Effector CD4-positive, alpha-beta T cell (primary cell): Measurements from ENCODE around the gene MAPK1IP1L.
"Not testable (repeated sequence)": the region's sequence is repeated elsewhere in the genome, so short reads cannot be mapped to it uniquely, and the experiment has no call there.

Source experiments
- DNase-seq: peaks from one replicate; pipeline ENCODE4 v3.0.0-alpha.2; 2020
- total RNA-seq: gene quantifications from one replicate; lab custom pipeline; 2026; lab: John Stamatoyannopoulos, UW

Gene MAPK1IP1L
- total RNA-seq, result 144 reads per million, percentile 88 among the genes with 10 or more reads in this experiment

DNA sequence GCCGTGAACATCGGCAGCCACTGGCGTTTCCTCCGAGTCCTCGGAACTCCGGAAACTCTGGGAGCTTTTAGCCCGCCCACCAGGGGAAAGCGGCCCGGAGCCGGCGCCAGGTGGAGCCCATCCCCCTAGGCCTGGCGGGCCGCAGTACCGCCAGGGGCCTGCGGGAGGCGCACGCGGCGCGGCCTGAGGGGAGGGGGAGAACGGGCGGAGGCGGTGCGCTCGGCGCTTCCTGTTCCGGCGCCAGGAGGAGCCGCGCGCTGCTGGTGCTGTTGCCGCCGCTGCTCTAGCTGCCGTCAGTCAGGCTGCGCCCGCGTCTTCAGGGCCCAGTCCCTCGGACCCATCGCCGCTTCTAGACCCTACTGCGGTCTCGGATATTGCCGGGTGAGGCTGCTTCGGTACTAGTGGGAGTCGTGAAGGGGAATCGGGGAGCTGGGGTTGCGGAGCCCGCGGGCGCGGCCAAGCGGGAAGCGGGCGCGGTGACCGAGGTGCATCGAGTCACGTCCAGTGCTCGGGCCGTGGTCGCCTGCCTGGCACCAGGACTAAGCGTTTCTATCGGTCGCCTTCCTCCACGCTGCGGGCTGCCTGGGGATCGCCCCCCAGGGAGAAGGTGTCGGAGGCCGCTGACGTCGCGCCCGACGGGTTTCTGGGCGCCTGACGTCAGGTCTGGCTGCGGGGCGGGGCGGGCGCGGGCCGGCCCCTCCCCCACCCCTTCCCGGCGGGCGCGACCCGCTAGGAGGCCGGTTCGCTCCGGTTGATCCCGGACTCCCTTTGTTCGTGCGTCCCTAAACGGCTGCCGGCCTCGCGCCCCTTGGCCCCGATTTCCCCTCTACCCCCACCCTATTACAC, at the start of gene MAPK1IP1L:
Gene MAPK1IP1L (plus strand): TSS at position 225 of the 846 bp plus-strand sequence. CDS start 10,037 bp downstream, outside the sequence.
- DNase-seq, result peak; percentile 81

DNA sequence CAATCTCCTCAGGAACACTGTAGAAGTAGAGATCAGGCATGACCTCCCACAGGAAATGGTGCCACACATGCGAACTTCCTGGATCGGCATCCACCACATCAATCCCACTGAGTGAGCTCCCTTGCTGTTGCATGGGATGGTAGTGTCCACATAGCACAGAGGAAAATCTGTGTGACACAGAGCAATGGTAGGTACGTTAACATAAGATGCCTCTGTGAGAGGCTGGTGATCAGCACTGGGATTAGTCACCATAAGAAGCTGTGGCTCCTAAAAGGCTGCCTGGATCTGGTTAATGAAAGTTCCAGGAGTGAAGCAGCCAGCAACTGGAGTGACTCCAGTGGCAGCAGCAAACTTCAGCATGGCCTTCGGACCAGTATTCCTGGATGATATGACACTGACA, 46.4 kb upstream of the MAPK1IP1L start:
- DNase-seq, result no peak

DNA sequence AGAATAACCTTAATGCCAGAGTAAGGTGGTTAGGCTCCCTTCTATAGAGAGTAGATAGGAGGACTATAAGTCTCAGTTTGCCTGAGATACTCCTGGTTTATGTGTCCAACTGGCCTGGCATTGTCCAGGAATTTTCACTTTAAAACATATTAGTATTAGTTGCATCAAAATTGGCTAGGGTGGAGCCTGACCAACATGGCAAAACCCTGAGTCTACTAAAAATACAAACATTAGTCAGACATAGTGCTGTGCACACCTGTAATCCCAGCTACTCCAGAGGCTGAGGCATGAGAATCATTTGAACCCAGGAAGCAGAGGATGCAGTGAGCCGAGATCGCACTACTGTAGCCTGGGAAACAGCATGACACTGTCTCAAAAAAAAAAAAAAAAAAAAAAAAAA, 36.4 kb upstream of the MAPK1IP1L start:
- DNase-seq, result no peak

DNA sequence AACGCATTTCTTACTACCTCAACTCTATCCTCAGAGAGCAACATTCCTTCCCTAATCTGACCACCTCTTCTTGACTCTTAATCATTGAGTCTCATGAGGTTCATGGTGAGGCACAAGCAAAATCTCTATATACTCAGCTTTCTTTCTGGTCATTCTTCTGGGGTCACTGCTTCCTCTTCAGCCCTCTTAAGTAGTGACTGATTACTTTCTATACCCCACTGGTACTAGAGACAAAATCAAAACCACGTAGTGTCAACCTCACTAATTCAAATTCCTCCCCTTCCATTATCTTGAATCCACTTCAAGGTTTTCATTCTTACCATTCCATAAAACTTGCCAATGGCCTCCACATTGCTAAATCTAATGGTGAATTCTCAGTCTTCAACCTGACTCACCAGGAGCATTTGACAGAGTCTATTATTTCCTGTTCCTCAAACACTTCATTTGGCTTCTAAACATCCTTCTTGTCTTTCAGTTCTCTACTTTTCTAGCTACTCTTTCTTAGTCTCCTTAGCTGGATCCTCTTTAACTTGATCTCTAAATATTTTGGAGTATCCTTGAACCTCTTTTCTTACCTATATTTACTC, 31.4 kb upstream of the MAPK1IP1L start:
- no peak for DNase-seq

DNA sequence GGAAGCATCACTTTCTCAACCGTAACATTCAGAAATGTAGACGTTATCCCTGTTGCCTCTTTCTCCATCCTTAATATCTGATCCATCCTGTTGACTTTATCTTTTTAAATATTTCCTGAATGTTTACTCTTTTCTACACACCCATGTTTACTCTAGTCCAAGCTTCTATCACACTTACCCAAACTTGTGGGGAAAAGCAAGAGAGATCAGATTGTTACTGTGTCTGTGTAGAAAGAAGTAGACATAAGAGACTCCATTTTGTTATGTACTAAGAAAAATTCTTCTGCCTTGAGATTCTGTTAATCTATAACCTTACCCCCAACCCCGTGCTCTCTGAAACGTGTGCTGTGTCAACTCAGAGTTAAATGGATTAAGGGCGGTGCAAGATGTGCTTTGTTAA, 27.1 kb upstream of the MAPK1IP1L start:
- not testable (repeated sequence) for DNase-seq

DNA sequence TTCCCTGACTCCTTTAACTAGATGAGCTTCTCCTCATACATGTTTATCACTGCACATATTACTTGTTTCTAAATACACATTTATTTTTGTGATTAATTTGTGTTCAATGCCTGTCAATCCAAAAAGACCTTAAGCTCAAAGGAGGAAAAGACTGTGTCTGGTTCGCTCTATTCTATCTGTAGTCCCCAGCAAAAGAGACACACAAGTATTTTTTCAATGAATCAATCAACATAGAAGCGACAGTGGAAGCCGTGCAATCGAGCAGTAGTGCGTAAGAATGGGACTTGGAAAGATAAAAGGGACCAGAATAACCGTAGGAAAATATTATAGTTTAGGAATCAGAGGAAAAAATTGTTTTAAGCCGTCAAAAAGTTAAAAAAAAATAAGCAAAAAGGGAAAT, 25.5 kb upstream of the MAPK1IP1L start:
- no peak for DNase-seq

DNA sequence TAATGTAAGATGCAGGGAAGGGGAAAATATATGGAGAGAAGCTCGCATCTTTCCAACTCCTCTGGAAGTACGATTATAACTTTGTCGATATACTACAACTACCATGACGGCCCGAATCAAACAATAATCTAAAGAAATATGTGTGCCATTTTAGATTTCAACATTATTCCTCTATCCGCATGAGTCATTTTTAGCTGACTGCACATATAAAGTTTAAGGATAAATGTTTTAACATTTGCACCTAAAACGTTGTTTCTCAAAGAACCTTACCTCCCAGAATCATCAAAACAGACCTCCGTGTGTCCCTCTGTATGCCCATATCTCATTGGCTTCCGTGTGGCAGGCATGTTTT, 25.0 kb upstream of the MAPK1IP1L start:
- no peak for DNase-seq

DNA sequence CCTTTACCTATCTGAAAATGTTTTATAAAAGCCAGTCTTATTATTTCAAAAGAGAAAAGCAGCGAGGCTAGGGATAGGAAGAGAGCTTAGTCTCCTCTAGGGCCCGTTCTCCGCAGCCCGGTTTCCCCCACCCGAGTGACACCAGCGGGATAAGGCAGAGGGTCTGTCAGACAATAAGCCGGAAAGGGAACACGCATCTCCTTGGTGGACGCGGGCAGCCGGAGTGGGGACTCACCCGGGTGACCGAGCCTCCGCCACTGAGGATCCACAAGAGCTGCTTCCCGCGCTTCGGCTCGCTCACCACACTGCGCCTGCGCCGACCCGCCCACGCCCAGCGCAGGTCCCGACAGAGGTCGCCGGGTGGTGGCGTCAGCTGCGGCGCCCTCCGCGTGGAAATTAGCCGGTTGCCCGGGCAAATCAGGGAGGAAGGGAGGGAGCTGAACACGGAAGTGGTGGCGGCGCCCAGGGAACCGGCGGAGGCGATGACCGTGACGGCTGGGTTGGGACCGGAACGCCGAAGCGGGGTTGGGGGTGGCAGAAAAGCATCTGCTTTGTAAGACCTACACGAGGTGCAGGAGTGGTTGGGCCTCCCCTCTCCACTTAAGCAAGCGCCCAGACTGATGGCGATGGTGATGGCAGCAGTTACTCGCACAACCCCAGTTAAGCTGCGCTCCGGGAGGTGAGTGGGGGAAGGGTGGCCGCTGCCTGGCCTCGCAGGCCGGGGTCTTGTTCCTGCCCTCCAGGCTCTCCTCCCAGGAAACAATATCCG, 24.5 kb upstream of the MAPK1IP1L start, which contains the start of the genes SOCS4 and WDHD1:
Gene SOCS4 (plus strand): TSS at position 444 of the 769 bp plus-strand sequence. CDS start 15,806 bp downstream, outside the sequence.
Gene WDHD1 (minus strand): TSS at position 307 of the 769 bp plus-strand sequence. CDS start 312 bp downstream, outside the sequence.
- peak; percentile 94 for DNase-seq

DNA sequence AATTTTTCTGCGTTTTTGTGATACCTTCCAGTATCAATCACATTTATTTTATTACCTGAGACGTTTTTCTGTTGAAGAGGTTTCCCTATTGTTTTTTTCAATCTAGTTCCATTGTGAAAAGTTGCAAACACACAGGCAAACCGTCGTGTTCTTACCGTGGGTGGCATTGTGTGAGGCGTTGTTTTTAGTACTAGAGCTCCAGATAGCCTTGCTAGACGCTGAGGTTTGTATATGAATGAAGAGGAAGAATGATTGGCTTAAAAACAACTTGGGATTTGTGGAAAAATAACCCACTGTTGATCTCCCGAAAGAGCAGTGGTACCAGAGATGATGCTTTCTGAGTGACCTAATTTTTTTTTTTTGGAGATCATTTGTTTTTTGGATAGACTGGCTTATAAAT, 23.4 kb upstream of the MAPK1IP1L start:
- DNase-seq, result no peak

DNA sequence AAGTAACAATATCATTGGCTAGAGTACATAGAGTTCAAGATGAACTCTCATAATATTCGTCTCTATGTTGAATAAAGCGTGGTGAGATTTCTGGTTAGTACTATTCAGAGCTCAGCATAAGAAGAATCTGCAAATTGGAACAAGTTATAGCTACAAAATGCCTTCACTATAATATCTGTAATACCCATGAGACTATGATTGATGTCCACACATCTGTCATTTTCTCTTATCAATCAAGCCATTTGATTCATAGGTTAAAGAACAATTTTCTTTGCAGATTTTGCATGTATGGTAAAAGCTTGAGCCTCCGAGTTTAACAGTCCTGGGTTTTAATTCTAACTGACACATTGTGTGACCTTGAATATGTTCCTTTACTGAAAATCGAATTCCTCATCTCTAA, 23.0 kb upstream of the MAPK1IP1L start:
- no peak for DNase-seq

DNA sequence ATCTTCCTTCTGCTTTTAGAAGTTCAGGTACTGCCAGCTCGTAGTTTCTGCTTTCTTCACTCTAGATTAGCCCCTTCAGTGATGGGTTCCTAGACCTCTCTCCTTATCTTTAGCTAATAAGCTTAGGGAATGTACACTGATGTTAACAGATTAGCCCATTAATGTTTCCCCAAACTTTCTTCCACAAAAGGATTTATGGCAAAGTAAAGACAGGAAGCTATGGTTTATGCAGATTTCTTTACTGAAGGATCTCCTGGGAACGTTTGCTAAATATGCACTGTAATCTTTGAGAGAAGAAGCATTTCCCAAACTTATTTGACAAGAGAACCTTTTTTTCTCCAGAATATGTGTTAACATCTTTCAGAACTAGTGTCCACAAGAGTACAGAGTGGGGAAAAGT, 20.3 kb upstream of the MAPK1IP1L start:
- DNase-seq, result no peak

DNA sequence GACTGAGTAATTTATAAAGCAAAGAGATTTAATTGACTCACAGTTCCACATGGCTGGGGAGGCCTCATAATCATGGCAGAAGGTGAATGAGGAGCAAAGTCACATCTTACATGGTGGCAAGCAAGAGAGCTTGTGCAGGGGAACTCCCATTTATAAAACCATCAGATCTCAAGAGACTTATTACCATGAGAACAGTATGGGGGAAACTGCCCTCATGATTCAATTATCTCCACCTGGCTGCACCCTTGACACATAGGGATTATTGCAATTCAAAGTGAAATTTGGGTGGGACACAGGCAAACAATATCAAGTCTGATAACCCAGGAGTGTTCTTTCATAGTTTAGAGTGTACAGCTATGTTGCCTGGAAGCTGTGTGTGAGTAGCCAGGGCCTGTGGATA, 13.5 kb upstream of the MAPK1IP1L start:
- not testable (repeated sequence) for DNase-seq

DNA sequence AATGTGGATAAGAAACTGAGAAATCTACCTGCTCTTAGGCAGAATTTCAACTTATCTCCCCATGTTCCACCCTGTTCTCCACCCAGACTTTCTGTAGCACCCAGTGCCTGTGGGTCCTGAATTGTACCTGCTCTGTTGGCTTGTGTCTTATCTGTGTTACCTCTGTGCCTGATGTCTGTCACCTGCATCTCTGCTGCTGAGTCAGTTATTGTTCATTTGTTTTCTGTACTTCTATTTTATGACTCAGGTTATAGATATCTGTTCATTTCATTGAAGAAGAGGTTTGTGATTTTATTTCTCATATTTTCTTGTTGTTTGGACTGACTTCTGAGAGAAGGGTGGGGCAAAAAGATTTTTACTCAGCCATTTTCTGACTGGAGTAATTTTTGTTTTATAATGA, 12.7 kb upstream of the MAPK1IP1L start:
- DNase-seq, result no peak

DNA sequence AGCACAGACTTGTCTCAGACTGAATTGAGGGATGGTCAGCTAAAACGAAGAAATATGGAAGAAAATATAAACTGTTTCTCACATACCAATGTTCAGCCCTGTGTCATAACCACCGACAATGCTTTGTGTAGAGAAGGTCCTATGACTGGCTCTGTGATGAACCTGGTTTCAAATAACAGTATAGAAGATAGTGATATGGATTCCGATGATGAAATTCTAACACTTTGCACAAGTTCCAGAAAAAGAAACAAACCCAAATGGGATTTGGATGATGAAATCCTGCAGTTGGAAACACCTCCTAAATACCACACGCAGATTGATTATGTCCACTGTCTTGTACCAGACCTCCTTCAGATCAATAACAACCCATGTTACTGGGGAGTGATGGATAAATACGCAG, 7.9 kb upstream of the MAPK1IP1L start:
- DNase-seq, result no peak

DNA sequence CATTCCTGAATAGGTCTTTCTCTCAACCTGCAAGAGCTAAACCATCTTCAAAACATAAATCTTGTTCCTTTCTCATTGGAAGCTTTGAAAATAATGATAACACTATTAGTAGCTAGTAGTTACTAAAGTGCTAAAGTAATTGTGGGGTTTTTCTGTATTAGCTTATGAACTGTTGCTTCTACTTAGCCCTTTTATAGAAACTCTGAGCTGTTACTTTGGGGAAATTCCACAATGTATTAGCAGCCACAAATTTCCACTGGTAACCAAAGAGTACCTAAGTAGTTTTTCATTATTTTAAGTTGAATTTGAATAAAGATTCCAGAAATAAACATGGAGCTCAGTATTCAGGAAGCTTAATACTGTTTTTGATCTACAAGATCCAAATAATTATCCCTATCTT, 6.4 kb upstream of the MAPK1IP1L start:
- DNase-seq, result no peak

DNA sequence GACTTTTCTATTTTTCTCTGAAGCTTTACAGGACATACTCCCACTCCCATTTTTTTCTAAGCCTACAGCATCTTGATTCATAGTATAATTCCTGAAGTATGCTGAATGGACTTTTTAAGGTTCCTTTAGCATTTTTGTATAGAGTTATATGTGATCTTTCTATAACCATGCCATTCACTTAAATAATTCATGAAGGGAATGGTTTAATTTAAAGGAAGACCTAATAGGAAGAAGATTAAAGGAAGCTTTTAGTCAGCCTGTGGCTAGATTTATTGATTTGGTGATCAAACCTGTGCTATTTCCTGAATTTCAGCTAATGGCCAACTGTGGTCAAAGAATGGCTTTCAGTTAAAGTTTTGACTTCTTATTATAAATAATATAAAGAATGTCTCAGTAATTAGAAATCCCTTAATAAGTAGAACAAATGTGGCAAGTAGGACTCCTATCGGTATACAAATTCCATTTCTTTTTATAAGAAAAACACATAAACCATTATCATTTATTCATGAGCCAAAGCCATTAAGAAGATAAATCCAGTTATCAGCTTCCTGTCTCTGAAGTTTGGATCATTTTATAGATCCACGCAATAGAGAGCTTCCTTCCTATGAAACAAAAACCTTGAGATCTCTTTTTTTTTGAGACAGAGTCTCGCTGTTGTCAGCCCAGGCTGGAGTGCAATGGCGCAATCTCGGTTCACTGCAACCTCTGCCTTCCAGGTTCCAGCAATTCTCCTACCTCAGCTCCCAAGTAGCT, 4.0 kb upstream of the MAPK1IP1L start:
- DNase-seq, result no peak

DNA sequence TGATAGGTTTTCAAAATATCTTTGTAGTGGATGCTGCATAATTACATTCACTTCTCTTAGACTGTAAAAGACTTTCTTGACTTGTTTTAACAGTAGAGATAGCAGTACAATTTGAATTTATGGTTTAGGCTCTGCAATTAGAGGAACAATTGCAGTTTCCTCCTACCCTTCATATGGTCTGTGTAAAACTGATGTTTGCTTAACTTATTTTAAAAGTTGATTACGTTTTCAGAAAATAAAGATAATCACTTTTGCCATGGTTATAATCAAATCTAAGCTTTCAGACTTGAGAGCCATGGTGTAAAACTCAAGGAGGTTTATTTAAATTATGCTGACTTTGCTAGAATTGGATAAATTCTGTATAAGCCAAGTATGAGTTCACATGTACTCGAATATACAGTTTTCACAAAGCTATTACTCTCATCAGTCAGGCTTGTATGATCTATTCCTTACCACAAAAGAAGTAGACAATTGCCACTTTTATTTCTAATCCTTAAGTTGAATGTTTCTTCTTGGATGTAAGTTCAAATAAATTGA, 2.5 kb upstream of the MAPK1IP1L start:
- no peak for DNase-seq

DNA sequence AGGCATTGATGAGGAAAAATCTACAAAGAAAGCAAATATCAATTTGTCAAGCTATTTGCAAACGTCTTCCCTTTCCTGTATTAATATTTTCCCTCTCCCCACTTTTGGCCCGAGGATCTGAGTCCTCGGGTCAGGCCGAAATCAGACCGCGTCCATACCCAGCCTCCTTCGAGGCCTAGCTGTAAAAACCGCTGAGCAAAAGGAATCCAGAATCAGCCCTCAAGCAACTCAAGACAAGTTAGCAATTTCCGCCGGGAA, 353 bp upstream of the MAPK1IP1L start:
- DNase-seq, result no peak

DNA sequence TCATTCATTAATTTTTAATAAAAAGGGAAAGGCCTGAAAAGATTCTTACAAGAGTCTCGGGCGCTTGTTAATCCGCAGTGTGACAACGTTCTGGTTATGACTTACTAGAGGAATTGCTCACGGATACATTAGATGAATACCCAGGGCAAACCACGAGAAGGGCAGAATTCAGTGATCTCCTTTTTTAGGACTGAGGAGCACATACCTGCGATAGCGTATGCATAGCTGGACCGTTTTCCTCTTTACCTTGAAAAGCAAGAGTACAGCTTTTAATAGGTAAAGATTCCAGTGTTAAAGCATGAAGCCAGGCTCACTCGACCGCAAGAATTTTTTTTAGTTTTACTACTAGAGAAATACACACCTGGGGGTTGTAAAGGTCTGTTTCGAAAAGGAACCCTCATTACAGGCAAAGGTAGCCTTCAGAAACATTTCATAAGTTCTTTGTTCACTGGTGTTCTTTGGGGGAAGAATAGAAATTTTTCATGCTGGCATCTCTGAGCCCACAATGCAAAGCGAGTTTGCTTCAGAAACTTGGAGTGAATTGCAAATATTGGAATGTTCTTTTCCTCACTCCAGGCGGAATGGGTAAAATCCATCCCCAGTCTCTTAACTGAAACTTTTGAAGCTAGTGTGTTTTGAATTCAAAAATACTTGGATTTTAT, 953 bp downstream of the MAPK1IP1L start:
- no peak for DNase-seq

DNA sequence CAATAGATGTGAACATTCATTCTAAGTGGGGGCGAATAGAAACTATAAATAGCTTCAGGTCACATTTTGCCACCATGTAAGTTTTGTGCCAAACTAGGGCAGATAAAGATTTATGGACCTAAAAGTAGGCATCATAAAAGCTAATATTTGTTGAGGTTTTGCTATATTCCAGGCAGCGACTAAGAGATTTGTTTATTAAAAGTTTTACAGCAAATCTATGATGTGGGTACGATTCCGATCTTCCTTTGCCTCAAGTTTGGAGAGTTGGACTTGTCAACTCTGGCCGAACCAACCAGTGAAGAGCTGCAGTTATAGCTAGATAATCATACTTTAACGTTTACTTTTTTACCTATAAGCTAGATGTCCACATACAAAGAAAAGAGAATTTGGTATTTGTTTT, 1.6 kb downstream of the MAPK1IP1L start:
- DNase-seq, result no peak

DNA sequence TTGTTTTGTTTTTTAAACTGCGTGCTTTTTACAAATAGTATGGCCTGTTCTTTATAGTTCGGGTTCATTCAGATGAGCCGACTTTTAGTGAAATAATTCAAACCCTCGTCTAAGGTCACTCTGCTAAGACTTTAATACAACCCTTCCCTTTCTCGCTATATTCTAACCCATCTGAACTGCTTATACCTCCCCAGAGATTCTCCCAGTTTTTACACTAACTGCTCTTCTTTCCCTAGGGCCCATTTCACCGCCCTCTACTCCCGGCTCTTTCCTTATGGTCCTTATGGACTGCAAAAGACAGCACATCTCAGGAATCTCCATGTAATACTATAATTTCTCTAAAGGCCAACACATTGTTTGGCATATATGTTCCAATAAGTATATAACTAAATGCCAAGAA, 2.1 kb downstream of the MAPK1IP1L start:
- DNase-seq, result no peak

DNA sequence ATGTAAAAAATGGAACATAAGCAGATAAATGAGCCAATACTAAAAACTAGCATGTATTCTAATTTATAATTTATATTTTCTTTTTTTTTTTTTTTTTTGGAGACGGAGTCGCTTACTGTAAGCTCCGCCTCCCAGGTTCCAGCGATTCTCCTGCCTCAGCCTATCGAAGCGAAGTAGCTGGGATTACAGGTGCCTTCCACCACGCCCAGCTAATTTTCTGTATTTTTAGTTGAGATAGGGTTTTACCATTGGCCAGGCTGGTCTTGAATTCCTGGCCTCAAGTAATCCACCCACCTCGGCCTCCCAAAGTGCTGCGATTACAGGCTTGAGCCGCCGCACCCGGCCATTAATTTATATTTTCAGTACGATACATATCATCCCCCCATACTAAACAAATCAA, 2.7 kb downstream of the MAPK1IP1L start:
- DNase-seq, result no peak
